ENCODE data around the gene DPEP3. TPM values are rescaled to one million over a fixed set of nuclear protein-coding genes. Genes with fewer than 3 reads are reported as not detected.
A peak's percentile ranks its signal among the peaks of the same experiment; 100 is the strongest.
"Not testable (repeated sequence)": the region's sequence is repeated elsewhere in the genome, so short reads cannot be mapped to it uniquely, and the experiment has no call there.

Gene DPEP3, protein sequence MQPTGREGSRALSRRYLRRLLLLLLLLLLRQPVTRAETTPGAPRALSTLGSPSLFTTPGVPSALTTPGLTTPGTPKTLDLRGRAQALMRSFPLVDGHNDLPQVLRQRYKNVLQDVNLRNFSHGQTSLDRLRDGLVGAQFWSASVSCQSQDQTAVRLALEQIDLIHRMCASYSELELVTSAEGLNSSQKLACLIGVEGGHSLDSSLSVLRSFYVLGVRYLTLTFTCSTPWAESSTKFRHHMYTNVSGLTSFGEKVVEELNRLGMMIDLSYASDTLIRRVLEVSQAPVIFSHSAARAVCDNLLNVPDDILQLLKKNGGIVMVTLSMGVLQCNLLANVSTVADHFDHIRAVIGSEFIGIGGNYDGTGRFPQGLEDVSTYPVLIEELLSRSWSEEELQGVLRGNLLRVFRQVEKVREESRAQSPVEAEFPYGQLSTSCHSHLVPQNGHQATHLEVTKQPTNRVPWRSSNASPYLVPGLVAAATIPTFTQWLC
- under 1 TPM; 0.29 to 0.42 TPM for total RNA-seq

DNA sequence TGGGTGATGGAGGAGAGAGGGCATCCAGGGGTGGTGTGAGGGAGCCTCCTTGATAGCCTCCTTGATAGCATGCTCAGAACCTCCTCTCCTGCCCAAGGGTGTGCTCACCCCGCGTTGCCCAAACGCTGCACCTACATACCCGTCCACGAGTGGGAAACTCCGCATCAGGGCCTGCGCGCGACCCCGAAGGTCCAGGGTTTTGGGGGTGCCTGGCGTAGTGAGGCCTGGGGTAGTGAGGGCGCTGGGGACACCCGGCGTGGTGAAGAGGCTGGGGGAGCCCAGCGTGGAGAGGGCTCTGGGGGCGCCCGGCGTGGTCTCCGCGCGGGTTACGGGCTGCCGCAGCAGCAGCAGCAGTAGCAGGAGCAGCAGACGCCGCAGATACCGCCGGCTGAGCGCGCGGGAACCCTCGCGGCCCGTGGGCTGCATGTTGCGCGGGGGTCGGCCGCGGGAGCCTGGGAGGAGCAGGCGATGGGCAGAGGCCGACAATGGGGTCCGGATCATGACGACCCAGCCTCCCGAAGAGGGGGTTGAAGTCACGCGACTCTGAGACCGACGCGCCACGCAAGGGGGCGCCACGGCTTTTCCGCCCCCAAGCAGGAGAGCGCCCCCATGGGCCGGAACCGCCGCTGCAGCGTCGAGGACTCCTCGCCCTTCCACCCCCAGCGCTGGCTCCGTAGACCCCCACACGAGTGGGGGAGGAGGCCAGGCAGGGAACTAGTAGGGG, at the start of gene DPEP3:
Gene DPEP3, minus strand, starts transcription at position 545 of the 724 bp plus-strand sequence. Its CDS starts 119 bp downstream, at position 426.
- Mint-ChIP-seq H3K27me3 (peaks cover 3% of the 10 kb centered on the region), H3K4me3 (no peak within 1 kb of the TSS), H3K27ac (no peak within 1 kb of the TSS), H3K36me3 (no peaks in the 10 kb centered on the region), H3K9me3 (no peaks in the 10 kb centered on the region), H3K4me1 (peaks cover 23% of the 10 kb centered on the region)
- DNase-seq: peak; percentile 38

GRCh38 chr16:68028996-68029395, 48.7 kb upstream of the DPEP3 start:
- DNase-seq: no peak
- H3K4me3 Mint-ChIP-seq: no peak overlapping the region
- peaks cover 29% of the 10 kb centered on the region for H3K36me3 Mint-ChIP-seq
- no peaks in the 10 kb centered on the region for H3K27me3 Mint-ChIP-seq
- H3K9me3 Mint-ChIP-seq: no peaks in the 10 kb centered on the region
- H3K27ac Mint-ChIP-seq: no peak overlapping the region
- peaks cover 16% of the 10 kb centered on the region for H3K4me1 Mint-ChIP-seq

- H3K27ac Mint-ChIP-seq: peak within 1 kb of the TSS; percentile 99
- H3K36me3 Mint-ChIP-seq: peaks cover 45% of the 10 kb centered on the region
- no peaks in the 10 kb centered on the region for H3K27me3 Mint-ChIP-seq
- H3K9me3 Mint-ChIP-seq: no peaks in the 10 kb centered on the region
- peaks cover 29% of the 10 kb centered on the region for H3K4me1 Mint-ChIP-seq
- peak; percentile 93 for DNase-seq
- peak within 1 kb of the TSS; percentile 99 for H3K4me3 Mint-ChIP-seq
Observed at GRCh38 chr16:68022728-68023537, 42.6 kb upstream of the DPEP3 start, which contains the start of the genes DDX28 and DUS2. DDX28 (minus strand) TSS chr16:68023232; CDS start chr16:68023202, 30 bp downstream. DUS2 (plus strand) TSS chr16:68023284; CDS start chr16:68038024, 14,740 bp downstream.

GRCh38 chr16:68022278-68022727, 42.0 kb upstream of the DPEP3 start:
- Mint-ChIP-seq H3K27me3 (no peaks in the 10 kb centered on the region), H3K4me1 (peaks cover 29% of the 10 kb centered on the region), H3K36me3 (peaks cover 38% of the 10 kb centered on the region), H3K4me3 (peak overlapping the region; percentile 99), H3K9me3 (no peaks in the 10 kb centered on the region), H3K27ac (peak overlapping the region; percentile 99)
- DNase-seq: no peak

GRCh38 chr16:68021490-68021889, 41.2 kb upstream of the DPEP3 start:
- no peak for DNase-seq
- Mint-ChIP-seq H3K27ac (peak overlapping the region; percentile 99), H3K4me1 (peaks cover 29% of the 10 kb centered on the region)

GRCh38 chr16:68019167-68019680, 38.9 kb upstream of the DPEP3 start:
- DNase-seq: no peak

More at GRCh38 chr16:68021490-68021889, 41.2 kb upstream of the DPEP3 start:
- Mint-ChIP-seq H3K36me3 (peaks cover 32% of the 10 kb centered on the region), H3K9me3 (no peaks in the 10 kb centered on the region), H3K27me3 (no peaks in the 10 kb centered on the region), H3K4me3 (peak overlapping the region; percentile 99)

DNA sequence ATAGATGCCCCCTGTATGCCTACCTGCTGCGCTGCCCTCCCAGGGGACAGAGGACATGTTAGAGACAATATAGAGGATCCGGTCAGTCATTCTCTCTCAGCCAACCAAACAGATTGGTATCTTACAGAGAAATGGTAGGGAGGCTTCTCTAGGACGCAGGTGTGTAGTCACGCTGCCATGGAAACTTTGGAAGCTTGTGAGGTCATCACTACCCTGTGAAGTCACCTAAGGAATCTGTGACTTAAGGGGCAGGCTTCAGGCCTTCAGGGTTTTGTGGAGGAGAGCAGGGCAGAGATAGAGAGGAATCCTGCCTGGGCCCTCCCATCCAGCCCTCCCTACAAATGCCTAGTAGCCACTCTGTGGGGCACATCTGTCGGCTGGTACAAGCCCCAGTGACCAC, 35.4 kb upstream of the DPEP3 start, which contains the start of gene DPEP2NB:
Gene DPEP2NB, minus strand, starts transcription at position 231 of the 400 bp plus-strand sequence. Its CDS starts 141 bp downstream, at position 90.
- H3K36me3 Mint-ChIP-seq: no peaks in the 10 kb centered on the region
- no peaks in the 10 kb centered on the region for H3K27me3 Mint-ChIP-seq
- H3K27ac Mint-ChIP-seq: no peak within 1 kb of the TSS
- peaks cover 11% of the 10 kb centered on the region for H3K4me1 Mint-ChIP-seq
- no peak for DNase-seq
- H3K9me3 Mint-ChIP-seq: no peaks in the 10 kb centered on the region
- H3K4me3 Mint-ChIP-seq: no peak within 1 kb of the TSS

More at GRCh38 chr16:68019167-68019680, 38.9 kb upstream of the DPEP3 start:
- H3K9me3 Mint-ChIP-seq: no peaks in the 10 kb centered on the region
- peaks cover 25% of the 10 kb centered on the region for H3K36me3 Mint-ChIP-seq
- no peak overlapping the region for H3K4me3 Mint-ChIP-seq
- peaks cover 24% of the 10 kb centered on the region for H3K4me1 Mint-ChIP-seq
- no peaks in the 10 kb centered on the region for H3K27me3 Mint-ChIP-seq
- no peak overlapping the region for H3K27ac Mint-ChIP-seq

DNA sequence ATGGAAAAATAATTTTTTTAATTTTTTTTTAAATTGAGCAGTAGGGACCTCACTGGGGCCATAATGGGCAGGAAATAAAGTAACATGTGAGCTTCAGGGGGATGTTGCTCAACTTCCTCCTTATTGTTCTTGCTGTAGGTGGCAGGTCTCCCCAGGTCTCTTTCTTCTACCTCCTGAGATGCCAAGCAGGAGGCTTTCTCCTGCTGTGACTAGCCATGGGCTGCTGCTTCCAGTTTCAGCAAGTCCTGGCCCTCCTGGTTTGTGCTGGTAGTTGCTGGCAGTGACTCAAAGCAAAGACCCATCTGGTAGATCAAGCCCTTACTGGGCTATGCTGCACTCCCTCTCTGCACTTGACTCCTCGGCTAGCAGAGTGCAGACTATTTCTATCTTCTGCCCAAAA, 33.1 kb upstream of the DPEP3 start:
- no peak for DNase-seq
- peak overlapping the region; percentile 57 for H3K27ac Mint-ChIP-seq
- H3K27me3 Mint-ChIP-seq: no peaks in the 10 kb centered on the region
- no peaks in the 10 kb centered on the region for H3K9me3 Mint-ChIP-seq
- H3K36me3 Mint-ChIP-seq: no peaks in the 10 kb centered on the region
- H3K4me1 Mint-ChIP-seq: peaks cover 11% of the 10 kb centered on the region
- no peak overlapping the region for H3K4me3 Mint-ChIP-seq

DNA sequence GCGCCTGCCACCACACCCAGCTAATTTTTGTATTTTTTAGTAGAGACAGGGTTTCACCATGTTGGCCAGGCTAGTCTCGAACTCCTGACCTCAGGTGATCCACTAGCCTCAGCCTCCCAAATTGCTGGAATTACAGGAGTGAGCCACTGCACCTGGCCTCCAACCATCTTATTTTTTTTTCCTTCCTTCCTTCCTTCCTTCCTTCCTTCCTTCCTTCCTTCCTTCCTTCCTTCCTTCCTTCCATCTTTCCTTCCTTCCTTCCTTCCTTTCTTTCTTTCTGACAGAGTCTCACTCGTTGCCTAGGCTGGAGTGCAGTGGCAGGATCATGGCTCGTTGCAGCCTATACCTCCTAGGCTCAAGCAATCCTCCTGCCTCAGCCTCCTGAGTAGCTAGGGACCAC, 29.6 kb upstream of the DPEP3 start:
- H3K36me3 Mint-ChIP-seq, H3K27me3 Mint-ChIP-seq, DNase-seq, H3K9me3 Mint-ChIP-seq, H3K27ac Mint-ChIP-seq, H3K4me3 Mint-ChIP-seq: not testable (repeated sequence)
- peaks cover 21% of the 10 kb centered on the region for H3K4me1 Mint-ChIP-seq

- DNase-seq: no peak
- no peak overlapping the region for H3K4me3 Mint-ChIP-seq
- no peak overlapping the region for H3K27ac Mint-ChIP-seq
- H3K27me3 Mint-ChIP-seq: no peaks in the 10 kb centered on the region
- H3K9me3 Mint-ChIP-seq: no peaks in the 10 kb centered on the region
- H3K36me3 Mint-ChIP-seq: no peaks in the 10 kb centered on the region
- H3K4me1 Mint-ChIP-seq: peaks cover 18% of the 10 kb centered on the region
Observed at GRCh38 chr16:68009157-68009735, 28.9 kb upstream of the DPEP3 start.

- Mint-ChIP-seq H3K9me3 (no peaks in the 10 kb centered on the region), H3K27me3 (no peaks in the 10 kb centered on the region), H3K27ac (peak overlapping the region; percentile 81), H3K4me1 (peaks cover 9% of the 10 kb centered on the region), H3K4me3 (peak overlapping the region; percentile 22), H3K36me3 (no peaks in the 10 kb centered on the region)
- no peak for DNase-seq
Observed at GRCh38 chr16:68005786-68006286, 25.5 kb upstream of the DPEP3 start.

GRCh38 chr16:68005211-68005610, 24.9 kb upstream of the DPEP3 start:
- no peaks in the 10 kb centered on the region for H3K9me3 Mint-ChIP-seq
- no peaks in the 10 kb centered on the region for H3K27me3 Mint-ChIP-seq
- no peak overlapping the region for H3K4me3 Mint-ChIP-seq
- no peaks in the 10 kb centered on the region for H3K36me3 Mint-ChIP-seq
- DNase-seq: no peak
- H3K4me1 Mint-ChIP-seq: peaks cover 13% of the 10 kb centered on the region
- H3K27ac Mint-ChIP-seq: peak overlapping the region; percentile 81

DNA sequence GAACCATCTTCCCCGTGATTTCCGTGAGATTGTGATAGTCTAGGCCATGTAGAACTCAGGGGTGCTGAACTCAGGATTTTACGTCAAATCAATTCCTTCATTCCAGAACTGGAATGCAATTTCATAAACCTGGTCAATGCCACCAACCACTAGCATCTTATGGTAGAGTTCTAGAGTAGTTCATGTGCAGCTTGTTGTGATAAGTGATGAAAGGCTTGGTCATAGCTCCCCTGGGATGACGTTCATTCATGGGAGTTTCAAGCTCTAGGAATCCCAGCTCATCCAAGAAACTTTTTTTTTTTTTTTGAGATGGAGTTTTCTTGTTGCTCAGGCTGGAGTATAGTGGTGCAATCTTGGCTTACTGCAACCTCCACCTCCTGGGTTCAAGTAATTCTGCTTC, 22.7 kb upstream of the DPEP3 start:
- Mint-ChIP-seq H3K4me1 (peaks cover 31% of the 10 kb centered on the region), H3K27me3 (no peaks in the 10 kb centered on the region), H3K4me3 (no peak overlapping the region), H3K27ac (no peak overlapping the region), H3K36me3 (peaks cover 4% of the 10 kb centered on the region), H3K9me3 (peaks cover 1% of the 10 kb centered on the region)
- no peak for DNase-seq

DNA sequence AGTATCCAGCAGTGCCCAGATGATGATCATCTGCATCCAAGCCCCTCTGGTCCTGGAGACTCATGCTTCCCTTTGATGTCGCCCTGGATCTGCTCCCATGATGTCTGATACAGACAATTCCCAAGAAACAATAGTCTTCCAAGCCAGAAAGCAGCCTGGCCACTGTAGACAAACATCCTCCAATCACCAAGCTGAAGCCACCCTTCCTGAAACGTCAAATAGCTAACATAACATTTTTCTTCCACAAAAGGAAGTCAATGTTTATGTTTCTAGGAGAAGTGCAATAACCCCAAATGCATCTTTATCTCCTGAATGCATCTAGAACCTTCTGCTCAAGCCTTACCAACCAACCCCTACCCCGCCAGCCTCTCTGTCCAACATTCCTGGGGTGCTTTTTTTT, 20.2 kb upstream of the DPEP3 start:
- peaks cover 35% of the 10 kb centered on the region for H3K4me1 Mint-ChIP-seq

More for the DNA sequence above, 20.2 kb upstream of the DPEP3 start:
- Mint-ChIP-seq H3K27ac (peak overlapping the region; percentile 12), H3K27me3 (no peaks in the 10 kb centered on the region), H3K9me3 (peaks cover 1% of the 10 kb centered on the region), H3K36me3 (peaks cover 11% of the 10 kb centered on the region), H3K4me3 (no peak overlapping the region)
- DNase-seq: no peak

Data from activated naive CD8-positive, alpha-beta T cell treated with anti-CD3 and anti-CD28 coated beads for 36 hours (primary cell).